Measurements from ENCODE around the gene NCF1.
"Not testable (repeated sequence)": the region's sequence is repeated elsewhere in the genome, so short reads cannot be mapped to it uniquely, and the experiment has no call there.

The NCF1 gene

GRCh38 chr7:74788369-74789150, 14.7 kb downstream of the NCF1 start:
- DNase-seq: peak in 13 of 14 donors; percentile 34 to 89 (median 82)

DNA sequence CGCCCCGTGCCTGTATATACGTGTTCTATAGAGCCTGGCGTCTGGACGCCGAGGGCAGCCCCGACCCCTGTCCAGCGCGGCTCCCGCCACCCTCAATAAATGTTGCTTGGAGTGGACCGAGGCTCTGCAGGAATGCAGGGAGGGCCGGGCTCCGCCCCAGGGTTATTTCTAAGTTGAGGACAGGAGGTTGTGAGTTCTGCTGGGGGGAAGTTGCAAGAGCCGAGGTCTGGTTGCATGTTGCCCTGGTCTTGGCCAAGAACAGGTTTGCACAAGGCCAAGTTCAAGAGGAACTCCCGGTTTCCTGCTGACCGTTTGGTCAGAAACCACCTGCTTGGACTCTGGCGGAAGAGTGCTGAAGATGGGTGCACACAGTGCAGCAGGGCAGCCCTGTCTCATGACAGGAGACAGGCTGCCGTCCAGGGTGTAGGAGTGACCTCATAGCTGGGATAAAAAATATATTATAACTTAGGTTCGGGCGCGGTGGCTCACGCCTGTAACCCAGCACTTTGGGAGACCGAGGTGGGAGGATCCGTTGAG, 15.5 kb downstream of the NCF1 start:
- not testable (repeated sequence) for DNase-seq

GRCh38 chr7:74797848-74798622, 24.2 kb downstream of the NCF1 start:
- not testable (repeated sequence) for DNase-seq

DNA sequence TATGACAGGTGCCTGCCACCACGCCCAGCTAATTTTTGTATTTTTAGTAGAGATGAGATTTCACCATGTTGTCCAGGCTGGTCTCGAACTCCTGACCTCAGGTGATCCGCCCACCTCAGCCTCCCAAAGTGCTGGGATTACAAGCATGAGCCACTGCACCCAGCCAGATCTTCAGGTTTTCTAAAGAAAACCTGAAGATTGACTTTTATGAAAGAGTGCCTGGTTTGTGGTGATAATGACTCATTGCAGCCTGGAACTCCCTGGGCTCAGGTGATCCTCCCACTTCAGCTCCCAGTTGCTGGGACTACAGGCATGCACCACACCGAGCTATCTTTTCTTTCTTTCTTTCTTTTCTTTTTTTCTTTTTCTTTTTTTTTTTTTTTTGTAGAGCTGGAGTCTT, 24.8 kb downstream of the NCF1 start:
- not testable (repeated sequence) for DNase-seq

DNA sequence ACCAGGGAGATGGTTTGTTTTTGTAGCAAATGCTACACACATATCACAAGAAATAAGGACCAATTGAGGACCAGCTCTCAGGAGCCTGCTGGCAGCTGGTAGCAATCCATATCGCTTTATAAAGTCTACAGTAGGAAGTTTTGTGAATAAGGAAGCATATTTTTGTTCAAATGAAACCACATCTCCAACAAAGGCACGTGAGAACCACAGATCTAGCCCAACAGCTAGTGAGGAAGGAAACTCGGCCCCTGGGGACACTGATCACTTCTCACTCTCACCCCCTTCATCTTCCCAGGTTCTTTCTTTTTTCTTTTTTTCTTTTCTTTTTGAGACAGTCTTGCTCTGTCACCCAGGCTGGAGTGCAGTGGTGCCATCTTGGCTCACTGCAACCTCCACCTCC, 42.1 kb downstream of the NCF1 start:
- DNase-seq: not testable (repeated sequence)

- not testable (repeated sequence) for DNase-seq
Observed at GRCh38 chr7:74820146-74820805, 46.5 kb downstream of the NCF1 start.

- not testable (repeated sequence) for DNase-seq
Observed at GRCh38 chr7:74821259-74821658, 47.4 kb downstream of the NCF1 start.

GRCh38 chr7:74829959-74830358, 56.1 kb downstream of the NCF1 start:
- not testable (repeated sequence) for DNase-seq

- DNase-seq: not testable (repeated sequence)
Observed at GRCh38 chr7:74830411-74830810, 56.6 kb downstream of the NCF1 start.
